HG03103 (cell line): ENCODE measurements around the gene ACIN1.
A peak's percentile ranks its signal among the peaks of the same experiment; 100 is the strongest.

Experiments
- ATAC-seq: cut with Tn5 transposase; IDR thresholded peaks from one replicate; pipeline ENCODE4 v1.9.1; 2021; ENCODE audit warnings: low read depth; ENCODE audit not compliant: unreplicated experiment

The ACIN1 gene

DNA sequence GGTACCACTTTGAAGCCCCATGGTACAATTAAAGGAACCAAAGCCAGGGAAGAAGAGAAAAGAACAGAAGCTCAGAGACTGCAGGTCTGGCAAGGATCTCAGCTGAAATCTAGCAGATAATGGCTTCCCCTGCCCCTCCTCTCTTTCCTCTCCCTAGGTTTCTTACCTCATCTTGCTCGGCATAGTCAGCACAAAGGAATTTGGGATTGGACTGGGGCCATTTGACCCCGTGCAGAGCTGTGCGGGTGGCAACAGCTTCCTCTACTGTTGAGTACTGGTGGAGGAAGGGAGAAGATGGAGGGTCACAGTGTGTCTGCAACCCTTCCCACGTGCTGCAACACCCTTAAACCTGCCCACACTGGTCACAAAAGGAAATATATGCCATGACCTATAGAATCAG, 32.9 kb downstream of the ACIN1 start:
- ATAC-seq, result no peak

DNA sequence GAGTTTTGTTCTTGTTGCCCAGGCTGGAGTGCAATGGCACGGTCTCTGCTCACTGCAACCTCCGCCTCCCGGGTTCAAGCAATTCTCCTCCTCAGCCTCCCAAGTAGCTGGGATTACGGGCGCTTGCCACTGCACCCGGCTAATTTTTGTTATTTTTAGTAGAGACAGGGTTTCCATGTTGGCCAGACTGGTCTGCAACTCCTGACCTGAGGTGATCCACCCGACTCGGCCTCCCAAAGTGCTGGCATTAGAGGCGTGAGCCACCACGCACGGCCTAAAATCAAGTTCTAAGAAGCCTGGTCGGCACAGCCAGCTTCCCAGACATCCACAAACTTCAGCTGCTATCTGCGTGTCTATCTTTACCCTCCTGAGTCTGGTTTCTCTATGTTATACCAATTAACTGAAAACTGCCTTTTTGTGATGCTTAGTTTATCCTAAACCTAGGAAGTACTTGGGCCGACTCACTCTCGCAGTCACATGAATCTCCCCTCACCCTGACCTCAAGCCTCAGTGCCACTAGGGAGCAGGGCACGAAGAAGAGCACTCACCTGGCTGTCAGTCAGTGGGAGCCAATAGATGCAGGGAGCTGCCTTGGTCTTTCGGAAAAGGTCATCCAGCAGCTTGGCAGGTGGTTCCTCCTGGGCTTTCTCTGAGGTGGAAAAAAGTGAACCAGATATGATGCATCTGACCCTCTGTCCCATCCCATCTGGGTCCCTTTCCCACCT, 34.2 kb downstream of the ACIN1 start:
- no peak for ATAC-seq

DNA sequence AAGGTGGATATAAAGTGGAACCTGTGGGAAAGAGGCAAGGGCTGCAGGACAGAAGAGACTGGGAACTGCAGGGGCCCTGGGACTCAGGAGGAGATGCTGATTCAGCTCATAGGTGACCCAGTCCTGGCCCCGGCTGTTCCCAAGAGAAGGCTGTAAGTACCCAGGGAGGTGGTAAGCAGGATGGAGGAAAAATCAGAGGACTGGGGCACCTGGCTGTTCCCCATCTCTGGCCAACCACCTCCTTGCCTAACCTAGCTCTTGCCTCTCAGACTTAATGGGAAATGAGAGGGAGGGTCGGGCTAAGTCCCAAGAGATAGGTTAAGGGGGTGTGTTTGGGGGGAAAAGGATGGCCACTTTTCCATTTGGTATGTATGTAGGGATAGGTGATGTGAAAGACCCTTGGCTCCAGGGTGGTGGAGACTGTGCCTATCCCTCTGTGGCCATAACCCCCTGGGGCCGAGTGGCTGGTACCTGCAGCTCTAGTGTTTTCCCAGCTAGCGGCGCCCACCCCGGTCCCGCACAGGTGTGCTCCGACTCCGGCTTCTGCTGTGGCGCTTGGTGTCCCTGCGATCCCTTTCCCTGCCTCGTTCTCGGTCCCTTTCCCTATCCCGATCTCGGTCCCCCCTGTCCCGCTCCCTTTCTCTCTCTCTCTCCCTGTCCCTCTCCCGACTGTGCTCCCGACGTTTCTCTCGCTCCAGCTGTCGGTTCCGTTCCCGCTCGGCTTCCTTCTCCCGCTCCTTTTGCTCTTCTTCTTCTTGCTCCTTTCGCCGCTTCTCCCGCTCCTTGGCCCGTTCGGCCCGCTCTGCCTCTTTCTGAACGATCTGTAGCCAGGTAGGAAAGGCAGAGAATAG, 36.1 kb downstream of the ACIN1 start:
- no peak for ATAC-seq

DNA sequence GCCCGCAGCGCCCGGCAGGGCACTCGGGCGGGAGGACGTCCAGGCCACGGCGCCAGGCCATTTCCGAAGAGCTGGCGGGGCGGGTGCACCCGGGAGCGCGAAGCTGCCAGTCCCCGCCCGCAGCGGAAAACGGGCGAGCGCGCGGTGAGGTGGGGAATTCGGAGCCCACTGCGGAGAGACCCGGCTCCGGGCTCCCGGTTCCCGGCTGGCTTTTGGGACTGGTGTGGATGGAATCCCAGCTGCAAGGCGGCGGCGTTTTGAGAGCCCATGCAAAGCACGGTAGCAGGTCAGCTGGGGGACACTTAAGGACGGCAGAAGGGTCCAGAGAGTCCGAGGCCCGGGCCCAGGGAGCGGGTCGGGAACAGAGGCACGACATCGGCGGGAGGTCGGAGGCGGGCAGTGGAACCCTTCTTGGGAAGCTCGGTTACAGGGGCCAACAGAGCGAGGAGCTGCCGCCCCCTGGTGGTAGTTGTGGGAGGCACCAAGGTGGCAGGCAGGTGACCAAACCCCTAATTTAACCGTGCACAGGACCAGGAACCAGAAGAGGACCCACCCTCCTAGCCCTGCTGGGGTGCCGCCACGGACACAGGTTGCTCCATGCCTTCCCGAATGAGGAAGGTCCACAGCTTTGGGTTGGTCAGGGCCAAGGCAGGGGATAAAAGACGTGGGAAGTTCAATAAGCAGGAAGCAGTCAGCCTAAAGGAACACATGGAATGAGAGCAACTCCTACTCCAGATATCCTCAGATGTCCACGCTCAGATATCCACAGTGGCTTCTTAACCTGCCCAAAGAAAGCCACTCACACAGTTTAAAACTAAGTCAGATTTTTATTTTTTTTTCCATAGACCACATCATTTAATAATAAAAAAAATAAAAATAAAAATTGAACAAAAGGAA, 36.9 kb downstream of the ACIN1 start:
- no peak for ATAC-seq

DNA sequence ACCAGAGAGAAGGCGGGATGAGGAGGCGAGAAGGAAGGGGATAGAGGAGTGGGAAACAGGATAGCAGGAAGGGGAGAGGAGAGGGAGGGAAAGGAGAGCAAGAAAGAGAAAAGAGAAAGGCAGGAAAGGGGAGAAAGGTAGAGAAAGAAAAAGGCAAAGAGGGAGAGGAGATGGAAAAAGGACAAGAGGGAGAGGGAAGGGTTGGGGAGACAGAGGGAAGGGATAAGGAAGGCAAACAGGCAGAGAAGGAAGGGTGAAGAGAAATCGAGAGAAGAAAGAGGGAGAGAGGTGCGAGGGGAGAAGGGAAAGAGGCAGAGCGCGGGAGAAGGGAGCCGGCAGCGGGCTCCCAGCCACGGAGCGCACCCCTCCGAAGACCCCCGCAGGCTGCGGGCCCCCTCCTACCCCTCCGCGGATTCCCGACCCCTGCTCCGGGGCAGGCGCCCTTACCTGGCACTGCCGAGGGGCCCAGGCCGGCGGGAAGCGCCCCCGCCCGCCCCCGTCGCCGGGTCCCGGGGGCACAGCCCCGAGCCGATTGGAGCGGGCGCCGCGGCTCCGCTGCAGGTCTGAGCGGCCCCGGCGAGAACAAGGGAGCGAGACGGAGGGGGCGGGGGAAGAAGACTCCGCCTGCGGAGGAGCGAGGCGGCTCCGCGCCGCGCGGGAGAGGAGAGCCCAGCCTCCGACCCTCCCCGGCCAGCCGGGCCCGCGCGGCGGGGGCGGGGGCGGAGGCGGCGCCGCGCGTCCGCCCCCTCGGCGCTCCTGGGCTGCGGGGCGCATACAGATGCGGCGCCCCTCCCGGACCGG, 37.8 kb downstream of the ACIN1 start, which contains the start of gene CDH24:
CDH24 (minus strand) TSS at position 565 of the 801 bp plus-strand sequence. CDS start 1,787 bp downstream, outside the sequence.
- ATAC-seq, result peak; percentile 48

DNA sequence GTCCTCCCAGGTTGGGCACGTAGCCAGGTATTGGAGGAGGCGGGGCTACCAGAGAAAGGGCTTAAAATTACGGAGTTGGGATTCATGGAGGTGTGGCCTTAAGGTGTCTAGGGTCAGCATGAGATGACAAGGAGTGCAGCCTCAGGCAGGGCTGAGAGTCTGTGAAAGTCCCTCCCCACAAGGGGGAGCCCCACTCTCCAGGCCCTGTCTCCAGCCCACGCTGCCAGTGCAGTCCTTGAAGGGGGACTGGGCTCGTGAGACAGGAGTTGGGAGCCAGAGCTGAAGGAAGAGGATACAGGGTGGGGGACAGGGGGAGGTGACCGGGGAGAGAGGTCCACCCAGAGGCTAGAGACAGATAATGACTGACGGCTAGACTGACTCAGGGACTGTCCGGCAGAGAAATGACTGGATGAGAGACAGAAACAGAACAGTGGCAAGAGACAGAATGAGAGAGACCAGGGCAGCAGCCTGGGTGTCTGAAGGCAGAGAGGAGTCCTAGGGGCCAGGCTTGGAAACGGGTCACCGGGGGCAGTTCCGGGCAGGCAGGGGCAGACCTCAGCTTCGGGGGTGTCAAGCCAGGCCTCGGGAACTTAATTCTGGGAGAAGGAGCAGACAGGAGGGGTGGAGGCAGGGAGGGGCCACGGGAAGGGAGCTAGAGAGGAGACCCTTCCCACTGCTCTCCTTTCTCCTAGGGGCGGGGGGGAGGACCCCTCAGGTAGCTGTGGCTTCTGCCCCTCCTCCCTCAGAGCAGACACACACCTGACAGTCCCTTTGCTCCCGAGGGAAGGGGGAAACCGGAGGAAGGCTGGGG, 38.6 kb downstream of the ACIN1 start:
- ATAC-seq, result no peak

DNA sequence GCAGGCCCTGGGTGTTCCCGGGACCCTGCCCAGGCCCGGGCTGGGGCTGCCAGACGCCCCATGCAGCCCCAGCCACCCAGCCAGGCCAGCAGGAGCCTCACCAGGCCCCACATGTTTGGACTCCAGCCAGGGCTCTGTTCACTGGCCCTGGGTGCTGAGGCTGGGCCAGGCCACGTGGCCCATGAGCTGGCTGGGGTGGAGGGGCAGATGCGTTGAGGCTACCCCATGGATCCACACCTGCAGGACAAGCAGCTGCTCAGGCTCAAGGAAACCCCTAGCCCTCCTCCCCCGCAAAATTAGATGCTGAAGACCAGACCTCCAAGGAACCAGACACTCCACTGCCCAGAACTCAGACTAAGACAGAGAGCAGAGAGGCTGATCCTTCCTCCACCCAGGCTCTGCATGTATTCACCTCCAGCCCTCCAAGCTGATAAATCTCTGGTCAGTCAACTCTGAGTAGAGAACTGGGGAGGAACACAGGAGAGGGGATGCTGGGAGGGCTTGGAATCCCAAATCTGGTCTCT, 39.3 kb downstream of the ACIN1 start:
- no peak for ATAC-seq

DNA sequence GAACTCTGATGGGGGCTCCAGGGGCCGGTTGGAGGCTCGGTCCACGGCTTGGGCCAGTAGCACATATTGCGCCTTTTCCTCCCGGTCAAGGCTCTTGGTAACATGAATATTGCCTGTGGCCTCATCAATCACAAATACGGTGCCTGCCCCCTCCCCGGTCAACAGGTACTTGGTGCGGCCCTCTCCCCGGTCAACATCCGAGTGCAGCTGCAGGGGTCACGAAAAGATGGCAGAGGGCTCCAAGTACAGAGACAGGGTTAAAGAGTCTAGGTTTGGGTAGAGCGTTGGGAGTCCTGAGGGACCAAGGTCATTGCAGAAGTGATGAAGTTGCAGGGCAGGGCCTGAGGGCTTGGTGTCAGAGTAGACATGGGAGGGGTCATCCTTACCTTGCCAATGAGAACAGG, 39.8 kb downstream of the ACIN1 start:
- ATAC-seq, result no peak

DNA sequence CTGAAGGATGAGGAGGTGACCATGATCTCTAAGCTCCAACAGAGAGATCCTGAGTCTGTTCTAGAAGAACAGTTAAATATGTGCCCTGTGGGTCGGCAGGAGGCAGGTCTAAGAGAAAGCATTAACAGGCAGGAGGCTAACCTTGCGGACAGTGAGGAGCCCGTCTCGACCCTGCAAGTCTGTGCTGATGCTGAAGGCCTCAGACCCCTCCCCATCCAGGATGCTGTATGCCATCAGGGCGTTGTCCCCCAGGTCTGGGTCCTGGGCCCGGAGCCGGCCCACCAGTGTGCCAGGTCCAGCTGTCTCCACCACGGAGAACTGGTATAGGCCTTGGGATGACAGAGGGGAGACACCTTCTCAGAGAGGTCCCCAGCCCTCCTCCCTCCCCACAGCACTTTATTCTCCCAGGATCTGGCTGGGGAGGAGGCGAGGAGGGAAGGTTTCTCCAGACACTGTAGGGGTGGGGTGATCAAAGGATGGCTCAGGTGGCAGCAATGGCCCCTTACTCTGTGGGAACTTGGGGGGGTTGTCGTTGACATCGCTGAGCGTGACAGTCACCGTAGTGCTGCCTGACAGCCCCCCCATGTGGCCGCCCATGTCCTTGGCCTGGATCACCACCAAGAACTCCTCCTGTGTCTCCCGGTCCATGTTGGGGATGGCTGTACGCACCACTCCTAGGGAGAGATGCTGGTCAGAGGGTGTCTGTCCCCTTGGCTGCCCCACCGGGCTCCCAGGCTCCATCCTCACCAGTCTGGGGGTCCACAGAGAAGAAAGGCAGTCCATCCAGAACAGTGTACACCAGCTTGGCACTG, 40.7 kb downstream of the ACIN1 start:
- ATAC-seq, result no peak

DNA sequence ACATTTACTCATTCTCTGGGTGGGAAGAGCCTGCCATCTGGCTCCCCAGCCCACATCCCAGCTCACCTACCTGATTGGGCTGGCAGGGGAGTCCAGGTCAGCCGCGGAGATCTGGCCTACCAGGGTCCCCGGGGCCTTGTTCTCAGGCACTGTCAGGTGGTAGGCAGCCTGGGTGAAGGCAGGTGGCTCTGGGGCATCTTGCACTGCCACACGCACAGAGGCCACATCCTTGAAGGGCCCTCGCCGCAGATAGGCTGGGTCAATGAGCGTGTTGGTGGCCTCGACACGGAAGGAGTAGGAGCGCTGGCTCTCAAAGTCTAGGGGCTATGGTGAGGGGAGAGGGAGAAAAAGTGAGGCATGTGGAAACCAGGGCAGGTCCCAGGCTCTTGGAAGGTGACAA, 41.5 kb downstream of the ACIN1 start:
- no peak for ATAC-seq

DNA sequence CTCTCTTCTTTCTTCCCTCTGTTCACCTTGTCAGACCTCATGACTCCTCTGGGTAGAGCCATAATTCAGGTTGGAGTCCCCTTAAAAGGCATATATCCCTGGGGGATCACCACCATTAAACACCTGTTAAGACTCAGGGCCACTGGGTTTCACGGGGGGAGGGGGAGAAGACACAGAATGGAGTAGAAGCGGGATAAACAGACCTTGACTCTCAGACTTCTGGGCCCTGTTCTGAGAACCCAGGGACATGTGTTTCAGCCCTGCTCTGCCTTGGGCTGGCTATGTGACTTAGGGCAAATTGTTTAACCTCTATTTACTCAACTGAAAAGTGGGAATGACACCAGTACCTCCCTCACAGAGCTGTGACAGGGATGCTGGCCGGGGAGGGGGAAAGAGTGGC, 42.3 kb downstream of the ACIN1 start:
- no peak for ATAC-seq

DNA sequence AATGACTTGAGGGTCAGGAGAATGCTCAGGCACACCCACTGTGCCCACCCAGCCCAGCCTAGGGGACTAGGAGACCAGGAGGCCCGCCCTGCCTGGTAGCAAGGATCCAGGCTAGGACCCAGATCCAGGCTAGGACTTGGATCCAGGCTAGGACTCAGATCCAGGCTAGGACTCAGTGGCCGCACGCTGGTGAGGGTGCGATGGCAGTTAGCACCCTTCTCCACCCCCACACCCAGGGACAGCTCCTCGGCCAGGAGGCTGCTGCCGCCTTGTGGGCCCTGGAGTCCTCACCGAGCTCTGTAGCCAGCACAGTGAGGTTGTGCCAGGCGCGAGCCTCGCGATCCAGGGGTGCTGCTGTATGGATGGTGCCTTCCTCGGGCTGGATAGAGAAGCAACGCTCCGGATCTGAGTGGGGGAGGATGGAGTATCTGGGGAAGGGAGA, 42.7 kb downstream of the ACIN1 start:
- ATAC-seq, result no peak

DNA sequence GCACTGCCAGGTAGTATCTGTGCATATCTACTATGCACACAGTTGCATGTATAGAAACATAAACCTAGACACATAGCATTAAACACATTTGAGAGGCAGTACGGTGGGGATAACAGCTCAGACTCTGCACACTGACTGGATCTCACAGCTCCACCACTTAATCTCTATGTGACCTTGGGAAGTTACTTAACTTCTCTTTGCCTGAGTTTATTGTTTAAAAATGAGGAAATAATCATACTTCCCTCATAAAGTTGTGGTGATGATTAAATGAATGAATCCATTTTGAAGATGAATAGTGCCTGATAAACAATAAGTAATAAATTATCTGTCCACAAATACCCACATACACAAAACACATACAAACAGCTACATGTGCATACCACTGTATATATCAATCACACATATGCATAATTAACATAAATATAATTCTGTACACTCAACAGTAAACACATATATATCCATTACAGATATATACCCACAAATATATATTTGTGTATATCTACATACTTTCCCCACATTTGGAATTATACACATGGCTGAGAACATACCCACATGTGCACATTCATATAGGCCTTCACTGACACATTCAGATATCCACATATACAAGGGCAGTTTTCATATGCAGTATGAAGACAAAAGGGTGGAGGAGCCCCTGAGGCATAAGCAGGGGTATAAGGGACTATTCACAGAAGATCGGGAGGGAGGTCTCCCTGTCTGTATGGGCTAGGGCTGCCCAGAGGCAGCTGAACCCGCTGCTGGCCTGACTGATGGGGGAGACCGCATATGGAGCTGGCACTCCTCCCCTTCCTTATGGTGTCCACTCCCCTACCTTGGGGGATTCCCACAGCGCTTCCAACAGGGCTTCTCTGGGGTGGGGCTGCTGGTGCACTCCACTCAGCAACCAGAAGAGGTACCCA, 43.5 kb downstream of the ACIN1 start:
- ATAC-seq, result no peak

DNA sequence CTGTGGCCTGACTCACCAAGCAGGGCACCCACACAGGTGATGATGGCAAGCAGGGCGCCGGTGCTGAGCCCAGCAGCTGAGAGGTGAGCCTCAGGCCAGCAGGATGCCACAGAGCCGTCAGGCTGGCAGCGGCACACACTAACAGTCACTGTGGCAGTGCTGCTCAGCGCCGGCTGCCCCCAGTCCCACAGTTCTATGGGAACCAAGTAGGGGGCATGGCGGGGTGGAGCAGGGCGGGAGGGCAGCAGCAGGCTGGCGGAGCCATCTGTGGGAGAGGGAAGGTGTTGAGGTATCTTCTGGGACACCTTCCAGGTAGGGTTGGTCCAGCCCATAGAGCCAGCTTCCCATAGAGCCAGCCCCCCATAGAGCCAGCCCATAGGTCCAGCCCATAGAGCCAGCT, 45.9 kb downstream of the ACIN1 start:
- no peak for ATAC-seq

DNA sequence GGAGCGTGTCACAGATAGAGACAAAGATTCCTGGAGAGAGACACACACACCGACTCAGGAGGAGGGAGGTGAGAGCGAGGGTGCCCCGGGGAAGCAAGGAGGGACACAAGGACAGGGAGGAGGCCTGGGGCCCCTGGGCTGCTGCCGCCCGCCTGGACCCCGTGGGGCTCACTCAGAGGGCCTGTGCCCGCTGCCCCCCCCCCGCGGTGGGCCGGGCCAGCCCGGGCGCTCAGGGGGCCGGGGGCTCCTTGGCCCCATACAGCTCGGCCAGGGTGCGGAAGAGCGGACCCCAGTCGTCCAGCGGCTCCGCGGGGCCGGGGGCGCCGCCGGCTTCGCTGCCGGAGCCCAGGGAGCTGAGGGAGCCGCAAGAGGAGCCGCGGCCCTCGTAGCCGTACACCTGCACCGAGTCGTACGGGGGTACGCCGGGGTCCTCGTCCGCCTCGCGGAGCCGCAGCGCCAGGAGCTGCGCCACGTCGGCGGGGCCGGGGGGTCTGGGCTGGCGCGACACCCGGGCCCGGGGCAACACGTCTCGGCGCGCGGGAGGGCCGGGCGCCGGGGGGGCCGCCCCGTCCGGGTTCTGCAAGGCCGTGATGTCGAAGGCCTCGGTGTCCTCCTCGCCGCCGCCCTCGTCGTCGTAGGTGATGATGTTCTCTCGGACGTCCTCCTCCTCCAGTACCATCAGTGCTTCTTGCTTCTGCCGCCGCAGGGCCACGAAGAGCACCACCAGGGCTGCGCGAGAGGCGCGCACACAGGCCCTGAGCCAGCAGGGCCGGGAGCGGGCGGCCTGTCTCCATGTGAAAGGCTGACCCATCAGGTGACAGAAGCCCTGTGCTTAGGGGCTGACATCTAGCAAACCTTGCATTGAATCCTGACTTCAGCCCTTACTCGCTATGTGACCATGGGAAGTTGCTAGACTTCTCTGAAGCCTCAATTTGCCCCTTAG, 46.9 kb downstream of the ACIN1 start:
- ATAC-seq, result no peak

DNA sequence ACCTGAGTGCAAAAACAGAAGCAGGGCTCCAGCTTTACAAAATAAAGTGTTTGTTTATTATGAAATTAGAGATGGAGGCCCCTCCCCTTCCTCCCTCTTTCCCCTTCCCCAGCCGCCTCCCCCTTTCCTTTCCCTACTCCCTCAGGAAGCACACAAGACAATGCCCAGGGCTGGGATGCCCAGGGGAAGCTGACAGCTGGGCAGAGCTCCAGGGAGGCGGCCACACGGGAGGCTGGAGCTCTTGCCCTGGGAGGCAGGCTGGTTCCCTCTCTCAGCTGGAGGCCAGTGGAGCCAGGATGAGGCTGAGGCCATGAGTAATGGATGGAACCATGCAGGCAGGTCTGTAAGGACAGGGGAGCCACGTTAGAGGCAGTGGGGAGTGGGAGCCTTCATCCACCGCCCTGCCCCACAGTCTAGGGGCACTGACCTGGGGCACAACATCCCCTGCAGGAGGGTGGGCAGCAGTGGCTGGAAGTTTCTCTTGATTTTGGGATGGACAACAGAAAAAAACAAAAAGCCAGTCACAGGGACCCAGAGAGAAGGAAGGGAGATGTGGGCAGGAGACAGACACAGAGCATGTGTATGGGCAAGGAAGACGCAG, 47.8 kb downstream of the ACIN1 start:
- ATAC-seq, result no peak
